T-cell (primary cell): Measurements from ENCODE around the gene APOL6. TPM values are rescaled to one million over a fixed set of nuclear protein-coding genes. Genes with fewer than 3 reads are reported as not detected.
"Not testable (repeated sequence)": the region's sequence is repeated elsewhere in the genome, so short reads cannot be mapped to it uniquely, and the experiment has no call there.

Experiments used
- ATAC-seq, 4 experiments: fragments of 200-7000 bp in 3 of 4; fragments of 150-1000 bp in 1 of 4; cut with Tn5 transposase; replicated peaks in 1 of 4; 1 replicate in 3 of 4; 2 replicates in 1 of 4; pipeline ENCODE4 v1.10.0; 2021; ENCODE audit warnings: moderate library complexity in 3 of 4, mild to moderate bottlenecking in 2 of 4, moderate number of reproducible peaks in 1 of 4
- CTCF ChIA-PET, 2 donors: fragments of 300-600 bp; sonication (Branson Sonifier 250); formaldehyde crosslinking; loops; one replicate each; lab custom pipeline; 2022; ENCODE audit warnings: antibody characterized with exemption in 2 of 2; lab: Charles Lee
- POLR2A ChIA-PET, 2 donors: fragments of 300-600 bp; sonication (Branson Sonifier 250); formaldehyde crosslinking; loops; one replicate each; lab custom pipeline; 2022; ENCODE audit warnings: antibody characterized with exemption in 2 of 2; lab: Charles Lee
- DNase-seq, 35 experiments: peaks; one replicate each; pipeline versions ENCODE4 v3.0.0 to v3.0.0-alpha.2; 2013 to 2023
- H3K27ac ChIP-seq: one replicate; pipeline ENCODE4 v1.5.1; 2013; ENCODE audit warnings: low read length
- H3K27me3 ChIP-seq, 2 experiments: replicated peaks in 1 of 2; 1 replicate in 1 of 2; 2 replicates in 1 of 2; pipeline versions ENCODE4 v1.6.1 to v1.7.0; 2013; ENCODE audit warnings: low read length in 1 of 2, mixed read lengths in 1 of 2; ENCODE audit not compliant: control insufficient read depth in 2 of 2, insufficient read depth in 2 of 2; ENCODE audit errors: extremely low read depth in 1 of 2
- H3K36me3 ChIP-seq, 2 donors: 1 replicate in 1 of 2; 2 replicates in 1 of 2; pipeline versions ENCODE4 v1.6.1 to v1.7.0; 2013; ENCODE audit warnings: low read length in 1 of 2; ENCODE audit not compliant: control insufficient read depth in 2 of 2, insufficient read depth in 1 of 2; ENCODE audit errors: extremely low read depth in 1 of 2
- H3K4me1 ChIP-seq, 2 experiments: 1 replicate in 1 of 2; 2 replicates in 1 of 2; pipeline versions ENCODE4 v1.6.1 to v1.7.0; 2013; ENCODE audit warnings: low read length in 2 of 2, mixed read lengths in 1 of 2; ENCODE audit not compliant: insufficient read depth in 2 of 2, control insufficient read depth in 1 of 2; ENCODE audit errors: extremely low read depth in 1 of 2
- H3K4me3 ChIP-seq, 2 donors: 1 replicate in 1 of 2; 2 replicates in 1 of 2; pipeline versions ENCODE4 v1.5.1 to v1.7.0; 2013; ENCODE audit warnings: mild to moderate bottlenecking in 2 of 2, low read length in 1 of 2, moderate library complexity in 1 of 2; ENCODE audit not compliant: control insufficient read depth in 1 of 2; ENCODE audit errors: extremely low read depth in 1 of 2
- H3K9me3 ChIP-seq: 2 replicates; pipeline ENCODE4 v1.7.0; 2013
- H3K27ac Mint-ChIP-seq, 2 donors: one replicate each; pipeline ENCODE4 v1.8.0; 2020 to 2021; ENCODE audit warnings: mild to moderate bottlenecking in 2 of 2, mixed read lengths in 2 of 2
- H3K27me3 Mint-ChIP-seq, 2 donors: one replicate each; pipeline ENCODE4 v1.8.0; 2021 to 2022; ENCODE audit warnings: mixed read lengths in 2 of 2
- H3K36me3 Mint-ChIP-seq: one replicate; pipeline ENCODE4 v1.8.0; 2021; ENCODE audit warnings: mixed read lengths
- H3K4me1 Mint-ChIP-seq, 3 donors: one replicate each; pipeline ENCODE4 v1.8.0; 2020 to 2022; ENCODE audit warnings: mixed read lengths in 3 of 3, mild to moderate bottlenecking in 1 of 3
- H3K4me3 Mint-ChIP-seq, 3 donors: one replicate each; pipeline ENCODE4 v1.8.0; 2020 to 2022; ENCODE audit warnings: mild to moderate bottlenecking in 3 of 3, mixed read lengths in 3 of 3, moderate library complexity in 3 of 3
- H3K9me3 Mint-ChIP-seq, 3 donors: one replicate each; pipeline ENCODE4 v1.8.0; 2020 to 2022; ENCODE audit warnings: mixed read lengths in 3 of 3
- WGBS: methylation state at CpG from one replicate; pipeline ENCODE4 v1.1.5; 2013; ENCODE audit warnings: missing lambda C conversion rate; ENCODE audit not compliant: insufficient coverage; 5-methylcytosine and 5-hydroxymethylcytosine counted together
- total RNA-seq, 35 experiments: library from RNA in 6 of 35; stranded (reverse) in 6 of 35; fragments of 120-200 nt in 1 of 35; gene quantifications; one replicate each; pipeline versions ENCODE4 v1.2.1 to v1.2.4 and lab custom pipeline; 2013 to 2026

The APOL6 gene
- total RNA-seq, 5 donors from 2014 or later (not counting 1 experiment from before 2014, with no cell fraction given), result 47.5 to 55.7 (median 52.3) TPM

GRCh38 chr22:35699852-35700251, 51.6 kb downstream of the APOL6 start:
- ATAC-seq, H3K4me3 ChIP-seq, H3K27ac ChIP-seq, CTCF ChIA-PET, H3K27ac Mint-ChIP-seq, DNase-seq, H3K4me1 ChIP-seq, POLR2A ChIA-PET, H3K4me3 Mint-ChIP-seq, H3K27me3 ChIP-seq, H3K27me3 Mint-ChIP-seq, H3K9me3 Mint-ChIP-seq, H3K9me3 ChIP-seq, H3K36me3 Mint-ChIP-seq, H3K36me3 ChIP-seq, H3K4me1 Mint-ChIP-seq: not testable (repeated sequence)
- WGBS, result no CpG with 5 or more reads among the region's 6 CpGs

DNA sequence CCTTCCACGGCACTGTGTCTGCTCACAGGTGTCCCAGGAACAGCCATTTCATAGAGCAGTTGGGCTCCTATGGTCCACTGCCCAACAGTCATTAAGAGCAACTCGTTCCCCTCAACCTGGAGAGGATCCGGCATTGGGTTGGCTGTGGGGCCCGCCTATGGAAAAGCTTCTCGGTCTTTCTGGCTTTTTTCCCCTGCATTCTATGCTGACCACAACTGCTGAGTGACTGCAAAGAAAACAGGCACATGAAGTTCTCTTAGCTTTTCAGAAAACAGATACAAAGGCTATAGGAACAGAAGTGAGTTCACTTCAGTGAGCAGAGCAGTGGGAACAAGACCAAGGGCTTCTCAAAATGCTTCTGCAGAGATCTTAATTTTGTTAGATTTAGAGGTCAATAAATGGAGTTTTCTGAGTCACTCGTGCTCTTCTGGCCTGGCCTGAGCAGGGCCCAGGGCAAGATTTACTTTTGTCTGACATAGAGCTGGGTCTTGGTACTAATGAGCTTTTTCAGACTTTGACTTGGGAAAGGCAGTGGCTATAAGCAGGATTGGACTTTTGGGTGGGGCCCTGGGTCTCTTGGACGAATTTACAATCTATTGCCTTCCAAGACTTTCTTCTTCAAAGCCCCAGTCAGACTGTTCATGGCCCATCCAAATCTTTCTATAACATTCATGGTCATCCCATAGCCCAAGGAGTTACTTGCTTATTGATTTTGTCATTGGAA, 55.8 kb downstream of the APOL6 start:
- ChIA-PET POLR2A (no interaction called here), CTCF (interaction anchor here in 1 of 2 donors (1.5 kb wide), 1 partner anchor 76 kb away, joined by 4 read pairs; no protein-coding TSS in a partner anchor)
- no peaks in the 10 kb centered on the region for H3K9me3 ChIP-seq
- H3K27ac ChIP-seq, result no peak overlapping the region
- H3K27me3 ChIP-seq, result no peaks in the 10 kb centered on the region
- H3K36me3 ChIP-seq, result no peaks in the 10 kb centered on the region
- Mint-ChIP-seq H3K9me3 (no peaks in the 10 kb centered on the region), H3K4me1 (no peaks in the 10 kb centered on the region), H3K4me3 (no peak overlapping the region), H3K27ac (no peak overlapping the region), H3K27me3 (no peaks in the 10 kb centered on the region), H3K36me3 (no peaks in the 10 kb centered on the region)
- 85% methylated on average over 6 of the region's 7 CpGs for WGBS
- ATAC-seq (no peak), DNase-seq (no peak)
- H3K4me3 ChIP-seq, result no peak overlapping the region
- H3K4me1 ChIP-seq, result no peaks in the 10 kb centered on the region

DNA sequence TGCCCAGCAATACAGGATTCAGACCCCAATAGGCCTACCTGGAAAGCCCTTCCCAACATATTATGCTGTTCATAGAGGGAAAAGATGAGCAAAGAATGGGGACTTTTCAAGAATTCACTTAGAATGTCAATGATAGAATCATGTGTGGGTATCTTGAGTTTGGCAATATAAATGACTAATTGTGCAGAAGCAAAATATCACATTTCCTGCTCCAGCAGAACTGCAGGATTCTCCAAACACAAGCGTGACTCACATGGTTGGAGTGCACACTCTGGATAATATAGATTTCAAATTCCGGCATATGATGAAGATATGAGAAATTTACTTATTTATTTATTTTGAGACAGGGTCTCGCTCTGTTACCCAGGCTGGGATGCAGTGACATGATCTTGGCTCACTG, 56.9 kb downstream of the APOL6 start:
- H3K4me3 Mint-ChIP-seq, result no peak overlapping the region
- no peaks in the 10 kb centered on the region for H3K4me1 Mint-ChIP-seq
- no peaks in the 10 kb centered on the region for H3K27me3 ChIP-seq
- ChIA-PET CTCF (interaction anchor here in 1 of 2 donors (1.5 kb wide), 1 partner anchor 78 kb away, joined by 4 read pairs; no protein-coding TSS in a partner anchor), POLR2A (interaction anchor here in 1 of 2 donors (0.7 kb wide), 1 partner anchor 287 kb away, joined by 3 read pairs; no protein-coding TSS in a partner anchor)
- H3K27ac ChIP-seq, result no peak overlapping the region
- ATAC-seq (no peak), DNase-seq (no peak)
- no peak overlapping the region for H3K4me3 ChIP-seq
- no peaks in the 10 kb centered on the region for H3K9me3 Mint-ChIP-seq
- H3K9me3 ChIP-seq, result no peaks in the 10 kb centered on the region
- H3K36me3 ChIP-seq, result no peaks in the 10 kb centered on the region
- H3K4me1 ChIP-seq, result no peaks in the 10 kb centered on the region
- WGBS, result no CpG with 5 or more reads among the region's 3 CpGs
- no peaks in the 10 kb centered on the region for H3K36me3 Mint-ChIP-seq
- H3K27ac Mint-ChIP-seq, result no peak overlapping the region
- no peaks in the 10 kb centered on the region for H3K27me3 Mint-ChIP-seq

GRCh38 chr22:35708453-35708852, 60.2 kb downstream of the APOL6 start:
- H3K4me1 ChIP-seq, result no peaks in the 10 kb centered on the region
- no peak overlapping the region for H3K4me3 Mint-ChIP-seq
- H3K27me3 Mint-ChIP-seq, result peaks cover 3 to 8% of the 10 kb centered on the region in 2 donors
- H3K4me1 Mint-ChIP-seq, result no peaks in the 10 kb centered on the region
- H3K9me3 ChIP-seq, result no peaks in the 10 kb centered on the region
- no peaks in the 10 kb centered on the region for H3K36me3 ChIP-seq
- H3K36me3 Mint-ChIP-seq, result no peaks in the 10 kb centered on the region
- WGBS, result 77% methylated on average over 3 of the region's 7 CpGs
- no peaks in the 10 kb centered on the region for H3K27me3 ChIP-seq
- H3K27ac ChIP-seq, result no peak overlapping the region
- POLR2A ChIA-PET, result no interaction called here
- no peak overlapping the region for H3K27ac Mint-ChIP-seq
- peaks cover 6 to 11% (median 8%) of the 10 kb centered on the region in 3 donors for H3K9me3 Mint-ChIP-seq
- DNase-seq (no peak), ATAC-seq (no peak)
- no peak overlapping the region for H3K4me3 ChIP-seq
- CTCF ChIA-PET, result no interaction called here

DNA sequence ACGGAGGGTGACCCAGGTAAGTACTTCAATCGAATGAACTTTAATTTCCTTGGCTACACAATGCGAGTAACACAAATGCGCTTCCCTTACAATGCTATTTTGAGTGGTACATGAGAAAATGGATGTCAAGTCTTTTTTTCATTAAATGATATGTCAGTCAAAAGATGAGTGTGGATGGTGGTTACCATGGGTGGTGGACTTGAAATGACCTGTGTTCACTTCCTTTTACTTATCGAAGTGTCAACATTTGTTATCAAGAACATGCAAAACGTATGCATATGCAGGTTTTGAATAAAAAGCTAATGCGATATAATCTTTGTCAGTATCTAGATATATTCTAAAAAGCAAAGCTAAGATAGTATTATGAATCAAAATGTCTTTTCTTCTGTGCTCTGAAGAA, 60.7 kb downstream of the APOL6 start:
- no peak for ATAC-seq
- Histone ChIP-seq H3K9me3 (no peaks in the 10 kb centered on the region), H3K4me1 (no peaks in the 10 kb centered on the region), H3K27me3 (no peaks in the 10 kb centered on the region), H3K4me3 (no peak overlapping the region), H3K36me3 (no peaks in the 10 kb centered on the region), H3K27ac (no peak overlapping the region)
- Mint-ChIP-seq H3K27ac (no peak overlapping the region), H3K4me3 (no peak overlapping the region), H3K27me3 (peaks cover 7 to 12% of the 10 kb centered on the region in 2 donors), H3K9me3 (peaks cover 6 to 14% (median 8%) of the 10 kb centered on the region in 3 donors), H3K4me1 (no peaks in the 10 kb centered on the region), H3K36me3 (no peaks in the 10 kb centered on the region)
- ChIA-PET POLR2A (no interaction called here), CTCF (no interaction called here)
- no peak for DNase-seq
- 100% methylated on average over 2 of the region's 7 CpGs for WGBS

DNA sequence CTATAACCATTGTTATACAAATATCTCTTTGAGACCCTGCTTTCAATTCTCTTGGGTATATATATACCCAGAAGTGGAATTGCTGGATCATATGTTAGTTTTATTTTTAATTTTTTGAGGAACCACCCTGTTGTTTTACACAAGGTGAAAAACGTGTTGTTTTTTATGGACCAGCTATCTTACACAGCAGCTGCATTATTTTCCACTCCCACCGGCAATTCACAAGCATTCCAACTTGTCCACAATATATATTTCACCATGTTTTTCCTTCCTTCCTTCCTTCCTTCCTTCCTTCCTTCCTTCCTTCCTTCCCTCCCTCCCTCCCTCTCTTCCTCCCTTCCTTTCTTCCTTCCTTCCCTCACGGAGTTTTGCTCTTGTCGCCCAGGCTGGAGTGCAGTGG, 63.1 kb downstream of the APOL6 start:
- no peaks in the 10 kb centered on the region for H3K4me1 ChIP-seq
- no peak for DNase-seq
- H3K4me3 ChIP-seq, result no peak overlapping the region
- POLR2A ChIA-PET, result no interaction called here
- WGBS, result 89% methylated on average over 4 of the region's 4 CpGs
- CTCF ChIA-PET, result no interaction called here
- Mint-ChIP-seq H3K27ac (no peak overlapping the region), H3K9me3 (peaks cover 6 to 14% (median 8%) of the 10 kb centered on the region in 3 donors), H3K4me3 (no peak overlapping the region), H3K4me1 (no peaks in the 10 kb centered on the region), H3K27me3 (peaks cover 12 to 18% of the 10 kb centered on the region in 2 donors), H3K36me3 (no peaks in the 10 kb centered on the region)
- no peaks in the 10 kb centered on the region for H3K9me3 ChIP-seq
- no peaks in the 10 kb centered on the region for H3K36me3 ChIP-seq
- no peak for ATAC-seq
- no peak overlapping the region for H3K27ac ChIP-seq
- H3K27me3 ChIP-seq, result peaks cover 0 to 5% of the 10 kb centered on the region in 2 experiments
